ENCODE results near the gene NCF2.

- TF ChIP-seq CTCF (IDR thresholded peaks at IDR 0.05) (no peak), EZH2 (IDR thresholded peaks at IDR 0.05; ENCODE audit: borderline replicate concordance, insufficient read depth, low read depth, low read length, poor library complexity, severe bottlenecking) (no peak)
Measured at GRCh38 chr1:183590244-183591191, at the start of gene NCF2.

All from B cell (primary cell).